Smooth muscle cell (in vitro differentiated cells): Measurements from ENCODE around the gene AFP. TPM values are rescaled to one million over a fixed set of nuclear protein-coding genes. Genes with fewer than 3 reads are reported as not detected.

Experiments used
- DNase-seq: peaks from one replicate; lab custom pipeline; 2025; ENCODE audit not compliant: unreplicated experiment; lab: John Stamatoyannopoulos, UW
- H2AFZ ChIP-seq: fragments of 200-600 bp; sonication (generic); 2 replicates; pipeline ENCODE4 v1.6.0; 2016; ENCODE audit warnings: antibody characterized with exemption, low read depth, mild to moderate bottlenecking
- H3F3A ChIP-seq: fragments of 200-600 bp; sonication (generic); 2 replicates; pipeline ENCODE4 v1.6.0; 2017; ENCODE audit warnings: antibody characterized with exemption, low read depth
- H3K27ac ChIP-seq: fragments of 200-600 bp; sonication (generic); 2 replicates; pipeline ENCODE4 v1.5.1; 2016; ENCODE audit warnings: low read depth, mild to moderate bottlenecking
- H3K27me3 ChIP-seq: fragments of 200-600 bp; sonication (generic); 2 replicates; pipeline ENCODE4 v1.6.1; 2016; ENCODE audit warnings: low read depth, mild to moderate bottlenecking
- H3K36me3 ChIP-seq: fragments of 200-600 bp; sonication (generic); 2 replicates; pipeline ENCODE4 v1.5.1; 2016; ENCODE audit warnings: low read depth
- H3K4me1 ChIP-seq: fragments of 200-600 bp; sonication (generic); 2 replicates; pipeline ENCODE4 v1.5.1; 2016; ENCODE audit warnings: low read depth
- H3K4me2 ChIP-seq: fragments of 200-600 bp; sonication (generic); 2 replicates; pipeline ENCODE4 v1.6.0; 2016; ENCODE audit warnings: mild to moderate bottlenecking
- H3K4me3 ChIP-seq: fragments of 200-600 bp; sonication (generic); 2 replicates; pipeline ENCODE4 v1.5.1; 2016; ENCODE audit warnings: mild to moderate bottlenecking
- H3K79me2 ChIP-seq: fragments of 200-600 bp; sonication (generic); 2 replicates; pipeline ENCODE4 v1.6.0; 2016; ENCODE audit warnings: low read depth, mild to moderate bottlenecking
- H3K9ac ChIP-seq: fragments of 200-600 bp; sonication (generic); 2 replicates; pipeline ENCODE4 v1.6.0; 2016; ENCODE audit warnings: low read depth
- H3K9me3 ChIP-seq: fragments of 200-600 bp; sonication (generic); replicated peaks from 2 replicates; pipeline ENCODE4 v1.5.1; 2016; ENCODE audit warnings: low read depth
- H4K20me1 ChIP-seq: fragments of 200-600 bp; sonication (generic); 2 replicates; pipeline ENCODE4 v1.6.0; 2016; ENCODE audit warnings: low read depth
- CTCF ChIP-seq: fragments of 200-600 bp; sonication (generic); IDR thresholded peaks from 2 replicates; pipeline ENCODE4 v1.5.1; 2017; ENCODE audit warnings: borderline replicate concordance, mild to moderate bottlenecking, antibody characterized with exemption; ENCODE audit not compliant: insufficient read depth, poor library complexity, severe bottlenecking
- WGBS: methylation state at CpG from one replicate; pipeline ENCODE4 v1.1.7; 2016; ENCODE audit warnings: low lambda C conversion rate; 5-methylcytosine and 5-hydroxymethylcytosine counted together
- polyA plus RNA-seq: library from polyadenylated mRNA; unstranded; fragments of >200 nt; fragmentation: Nextera tagmentation; extraction: Ambion mirVana; gene quantifications from 2 replicates; pipeline ENCODE4 v1.2.1, GENCODE V29; 2016
- total RNA-seq: library from RNA; depleted of rRNA; stranded (reverse); fragments of >200 nt; gene quantifications from 2 replicates; pipeline ENCODE4 v1.2.3, GENCODE V29; 2014

The AFP gene
- total and polyA plus RNA-seq, 2 experiments from 2014 or later: 5.0 to 6.0 TPM

GRCh38 chr4:73426666-73427065 lies 9.4 kb upstream of the AFP start:
- 86% methylated on average over 3 of the region's 3 CpGs for WGBS
- Histone ChIP-seq H3K4me3 (no peak overlapping the region), H2AFZ (no peak overlapping the region), H4K20me1 (no peaks in the 10 kb centered on the region), H3K79me2 (no peaks in the 10 kb centered on the region), H3K4me1 (no peaks in the 10 kb centered on the region), H3K27me3 (no peaks in the 10 kb centered on the region), H3F3A (no peaks in the 10 kb centered on the region), H3K36me3 (no peaks in the 10 kb centered on the region), H3K9me3 (no peaks in the 10 kb centered on the region), H3K27ac (no peak overlapping the region), H3K4me2 (no peak overlapping the region), H3K9ac (no peak overlapping the region)
- TF ChIP-seq CTCF: no peak
- DNase-seq: no peak

GRCh38 chr4:73429118-73429517 lies 6.9 kb upstream of the AFP start:
- Histone ChIP-seq H3K27me3 (no peaks in the 10 kb centered on the region), H2AFZ (no peak overlapping the region), H3K4me2 (no peak overlapping the region), H3K9me3 (no peaks in the 10 kb centered on the region), H3K27ac (no peak overlapping the region), H4K20me1 (no peaks in the 10 kb centered on the region), H3K4me3 (no peak overlapping the region), H3K79me2 (no peaks in the 10 kb centered on the region), H3F3A (no peaks in the 10 kb centered on the region), H3K9ac (no peak overlapping the region), H3K36me3 (no peaks in the 10 kb centered on the region), H3K4me1 (no peaks in the 10 kb centered on the region)
- no peak for TF ChIP-seq CTCF
- WGBS: 94% methylated on average over 2 of the region's 2 CpGs
- no peak for DNase-seq

- H3K27ac ChIP-seq: no peak overlapping the region
- TF ChIP-seq CTCF: no peak
- no peaks in the 10 kb centered on the region for H3K4me1 ChIP-seq
- H3K4me2 ChIP-seq: no peak overlapping the region
- H2AFZ ChIP-seq: no peak overlapping the region
- no peak overlapping the region for H3K9ac ChIP-seq
- H3K27me3 ChIP-seq: no peaks in the 10 kb centered on the region
- H3K4me3 ChIP-seq: no peak overlapping the region
- H3K79me2 ChIP-seq: no peaks in the 10 kb centered on the region
- DNase-seq: no peak
- H3F3A ChIP-seq: no peaks in the 10 kb centered on the region
- WGBS: 87% methylated on average over 2 of the region's 2 CpGs
- no peaks in the 10 kb centered on the region for H3K36me3 ChIP-seq
- no peaks in the 10 kb centered on the region for H3K9me3 ChIP-seq
- H4K20me1 ChIP-seq: no peaks in the 10 kb centered on the region
Observed at GRCh38 chr4:73429826-73430587, 6.0 kb upstream of the AFP start.

- Histone ChIP-seq H3K9ac (no peak overlapping the region), H4K20me1 (no peaks in the 10 kb centered on the region), H3K4me3 (no peak overlapping the region), H3K4me1 (no peaks in the 10 kb centered on the region), H3K36me3 (no peaks in the 10 kb centered on the region), H3F3A (no peaks in the 10 kb centered on the region), H3K27me3 (no peaks in the 10 kb centered on the region), H2AFZ (no peak overlapping the region), H3K27ac (no peak overlapping the region), H3K9me3 (no peaks in the 10 kb centered on the region), H3K4me2 (no peak overlapping the region), H3K79me2 (no peaks in the 10 kb centered on the region)
- no peak for TF ChIP-seq CTCF
- DNase-seq: no peak
- 57% methylated on average over 1 of the region's 1 CpG for WGBS
Observed at GRCh38 chr4:73431813-73432168, 4.2 kb upstream of the AFP start.
